Measurements from ENCODE around the gene ZNRF2. TPM values are rescaled to one million over a fixed set of nuclear protein-coding genes. Genes with fewer than 3 reads are reported as not detected.
A peak's percentile ranks its signal among the peaks of the same experiment; 100 is the strongest.

The ZNRF2 gene
- total and polyA plus RNA-seq, 4 donors, result 6.4 to 28.1 (median 10.3) TPM

DNA sequence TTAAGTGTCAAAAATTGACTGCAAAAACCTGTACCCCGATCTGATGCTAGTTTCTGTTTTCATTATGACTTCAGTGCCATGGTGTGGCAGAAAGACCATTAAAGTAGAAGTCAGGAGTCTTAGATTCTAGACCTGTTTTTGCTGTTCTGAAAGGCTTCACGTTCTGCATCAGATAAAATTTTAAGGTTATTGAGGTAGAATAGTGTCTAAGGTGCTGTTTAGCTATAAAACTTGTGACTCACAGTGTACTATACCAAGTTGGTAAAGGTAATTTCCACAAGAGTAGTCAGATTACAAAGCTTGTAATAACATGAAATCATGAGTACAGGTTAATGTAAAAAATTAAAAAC lies 38.6 kb downstream of the ZNRF2 start:
- Histone ChIP-seq H3K4me3 (ENCODE audit: low read depth, low read length) (no peak overlapping the region), H3K27ac (ENCODE audit: low read depth, low read length) (no peak overlapping the region), H3K36me3 (ENCODE audit: control insufficient read depth, insufficient read depth, low read length) (no peaks in the 10 kb centered on the region), H3K27me3 (ENCODE audit: control insufficient read depth, insufficient read depth, low read length) (no peaks in the 10 kb centered on the region), H3K9me3 (ENCODE audit: control insufficient read depth, insufficient read depth, low read length) (no peaks in the 10 kb centered on the region), H3K4me1 (ENCODE audit: control insufficient read depth, insufficient read depth, low read length) (no peaks in the 10 kb centered on the region)
- 100% methylated on average over 1 of the region's 2 CpGs for WGBS (ENCODE audit: insufficient coverage)
- DNase-seq (ENCODE audit: low read depth in 4 of 6, low spot score in 6 of 6), result no peak

DNA sequence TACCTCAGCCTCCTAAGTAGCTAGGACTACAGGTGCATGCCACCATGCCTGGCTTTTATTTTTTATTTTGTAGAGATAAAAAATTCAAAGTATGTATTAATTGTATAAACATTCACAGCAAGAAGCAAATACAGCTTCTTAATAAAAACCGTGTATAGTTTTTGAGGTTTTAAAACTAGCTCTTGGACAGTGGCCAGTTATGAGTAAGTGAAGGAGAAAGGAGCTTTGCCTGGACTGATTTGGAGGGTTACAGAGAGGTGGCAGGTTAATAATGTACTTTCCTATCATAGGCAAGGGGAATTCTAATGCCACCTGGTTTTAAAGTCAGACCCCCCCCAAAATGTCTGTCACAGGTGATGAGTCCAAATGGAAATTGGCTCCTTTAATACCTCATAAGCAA lies 43.4 kb downstream of the ZNRF2 start:
- H3K9me3 ChIP-seq (ENCODE audit: control insufficient read depth, insufficient read depth, low read length), result no peaks in the 10 kb centered on the region
- DNase-seq (ENCODE audit: low read depth in 4 of 6, low spot score in 6 of 6), result no peak
- no peaks in the 10 kb centered on the region for H3K36me3 ChIP-seq (ENCODE audit: control insufficient read depth, insufficient read depth, low read length)
- H3K27me3 ChIP-seq (ENCODE audit: control insufficient read depth, insufficient read depth, low read length), result no peaks in the 10 kb centered on the region
- H3K4me1 ChIP-seq (ENCODE audit: control insufficient read depth, insufficient read depth, low read length), result no peaks in the 10 kb centered on the region
- no peak overlapping the region for H3K4me3 ChIP-seq (ENCODE audit: low read depth, low read length)
- WGBS (ENCODE audit: insufficient coverage), result no CpG with 5 or more reads among the region's 1 CpG
- no peak overlapping the region for H3K27ac ChIP-seq (ENCODE audit: low read depth, low read length)

GRCh38 chr7:30328381-30328780 lies 44.0 kb downstream of the ZNRF2 start:
- H3K27me3 ChIP-seq (ENCODE audit: control insufficient read depth, insufficient read depth, low read length), result no peaks in the 10 kb centered on the region

DNA sequence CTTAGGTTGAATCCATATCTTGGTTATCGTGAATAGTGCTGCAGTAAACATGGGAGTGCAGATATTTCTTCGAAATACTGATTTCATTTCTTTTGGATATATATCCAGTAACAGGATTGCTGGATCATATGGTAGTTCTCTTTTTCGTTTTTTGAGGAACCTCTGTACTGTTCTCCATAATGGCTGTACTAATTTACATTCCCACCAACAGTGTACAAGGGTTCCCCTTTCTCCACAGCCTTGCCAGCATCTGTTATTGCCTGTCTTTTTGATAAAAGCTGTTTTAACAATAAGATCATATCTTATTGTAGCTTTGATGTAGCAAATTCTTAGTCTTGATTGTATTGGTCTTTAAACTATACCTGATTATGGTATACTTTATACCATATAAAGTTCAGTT lies 45.3 kb downstream of the ZNRF2 start:
- no peak overlapping the region for H3K27ac ChIP-seq (ENCODE audit: low read depth, low read length)

More at GRCh38 chr7:30328381-30328780, 44.0 kb downstream of the ZNRF2 start:
- Histone ChIP-seq H3K4me1 (ENCODE audit: control insufficient read depth, insufficient read depth, low read length) (no peaks in the 10 kb centered on the region), H3K27ac (ENCODE audit: low read depth, low read length) (no peak overlapping the region), H3K4me3 (ENCODE audit: low read depth, low read length) (no peak overlapping the region), H3K36me3 (ENCODE audit: control insufficient read depth, insufficient read depth, low read length) (no peaks in the 10 kb centered on the region), H3K9me3 (ENCODE audit: control insufficient read depth, insufficient read depth, low read length) (no peaks in the 10 kb centered on the region)
- no peak for DNase-seq (ENCODE audit: low read depth in 4 of 6, low spot score in 6 of 6)

DNA sequence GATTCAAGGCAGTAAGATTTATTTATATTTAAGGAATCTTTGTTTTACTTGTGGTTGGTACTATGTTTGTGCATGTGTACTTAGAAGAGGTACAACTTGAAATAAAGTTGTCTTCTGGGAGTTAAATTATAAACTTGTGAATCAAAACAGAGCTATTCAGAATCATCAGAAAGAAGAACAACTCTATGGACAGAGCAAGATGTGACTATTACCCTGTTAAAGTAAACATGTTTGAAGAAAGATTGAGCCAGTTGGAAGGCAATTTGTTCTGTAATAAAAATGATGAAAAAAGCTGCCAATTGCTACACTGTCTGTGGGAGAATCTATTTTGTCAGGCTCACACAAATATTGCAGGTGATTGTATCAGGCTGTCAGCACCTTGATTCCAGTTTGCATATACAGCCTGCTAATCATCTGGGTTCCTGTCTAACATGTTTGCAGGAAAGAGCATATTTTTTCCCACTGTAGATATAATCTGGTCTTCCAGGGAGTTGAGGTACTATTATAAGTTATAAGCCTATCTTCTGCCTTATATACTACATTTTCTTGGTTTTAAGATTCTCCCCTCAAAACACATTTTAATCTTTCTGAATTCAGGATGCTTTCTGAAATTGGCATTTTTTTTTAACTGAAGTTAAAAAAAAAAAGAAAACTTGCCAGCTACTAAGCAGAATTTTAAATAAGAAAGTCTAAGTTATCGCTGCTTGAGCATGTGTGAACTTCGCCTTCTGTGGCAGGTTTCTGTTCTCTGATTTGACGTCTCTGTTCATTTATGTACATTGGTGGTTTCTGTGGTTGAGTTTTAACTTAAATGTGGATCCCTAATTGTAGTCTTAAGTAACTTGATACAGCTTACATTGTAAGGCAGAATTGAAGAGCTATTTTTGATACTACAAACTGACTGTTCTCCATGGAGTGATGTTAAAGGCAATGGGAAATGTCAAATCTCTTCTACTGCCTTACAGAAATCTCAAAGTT lies 46.0 kb downstream of the ZNRF2 start:
- no CpG with 5 or more reads among the region's 3 CpGs for WGBS (ENCODE audit: insufficient coverage)
- no peaks in the 10 kb centered on the region for H3K9me3 ChIP-seq (ENCODE audit: control insufficient read depth, insufficient read depth, low read length)
- H3K27me3 ChIP-seq (ENCODE audit: control insufficient read depth, insufficient read depth, low read length), result no peaks in the 10 kb centered on the region
- no peaks in the 10 kb centered on the region for H3K4me1 ChIP-seq (ENCODE audit: control insufficient read depth, insufficient read depth, low read length)
- H3K27ac ChIP-seq (ENCODE audit: low read depth, low read length), result no peak overlapping the region
- no peak overlapping the region for H3K4me3 ChIP-seq (ENCODE audit: low read depth, low read length)
- H3K36me3 ChIP-seq (ENCODE audit: control insufficient read depth, insufficient read depth, low read length), result no peaks in the 10 kb centered on the region
- DNase-seq (ENCODE audit: low read depth in 4 of 6, low spot score in 6 of 6), result peak in 1 of 6 donors; percentile 70

More for the DNA sequence above, 45.3 kb downstream of the ZNRF2 start:
- no peaks in the 10 kb centered on the region for H3K36me3 ChIP-seq (ENCODE audit: control insufficient read depth, insufficient read depth, low read length)
- no peak for DNase-seq (ENCODE audit: low read depth in 4 of 6, low spot score in 6 of 6)
- no peaks in the 10 kb centered on the region for H3K27me3 ChIP-seq (ENCODE audit: control insufficient read depth, insufficient read depth, low read length)
- no peak overlapping the region for H3K4me3 ChIP-seq (ENCODE audit: low read depth, low read length)
- no peaks in the 10 kb centered on the region for H3K4me1 ChIP-seq (ENCODE audit: control insufficient read depth, insufficient read depth, low read length)
- H3K9me3 ChIP-seq (ENCODE audit: control insufficient read depth, insufficient read depth, low read length), result no peaks in the 10 kb centered on the region
- no CpG with 5 or more reads among the region's 3 CpGs for WGBS (ENCODE audit: insufficient coverage)

- WGBS (ENCODE audit: insufficient coverage), result no CpG with 5 or more reads among the region's 2 CpGs
- DNase-seq (ENCODE audit: low read depth in 4 of 6, low spot score in 6 of 6), result peak in 1 of 6 donors; percentile 75
- no peak overlapping the region for H3K27ac ChIP-seq (ENCODE audit: low read depth, low read length)
- no peaks in the 10 kb centered on the region for H3K9me3 ChIP-seq (ENCODE audit: control insufficient read depth, insufficient read depth, low read length)
- H3K4me3 ChIP-seq (ENCODE audit: low read depth, low read length), result no peak overlapping the region
- no peaks in the 10 kb centered on the region for H3K36me3 ChIP-seq (ENCODE audit: control insufficient read depth, insufficient read depth, low read length)
- no peaks in the 10 kb centered on the region for H3K4me1 ChIP-seq (ENCODE audit: control insufficient read depth, insufficient read depth, low read length)
- H3K27me3 ChIP-seq (ENCODE audit: control insufficient read depth, insufficient read depth, low read length), result no peaks in the 10 kb centered on the region
Measured at GRCh38 chr7:30331338-30331737, 46.9 kb downstream of the ZNRF2 start.

GRCh38 chr7:30332549-30332948 lies 48.2 kb downstream of the ZNRF2 start:
- Histone ChIP-seq H3K36me3 (ENCODE audit: control insufficient read depth, insufficient read depth, low read length) (no peaks in the 10 kb centered on the region), H3K4me3 (ENCODE audit: low read depth, low read length) (no peak overlapping the region), H3K9me3 (ENCODE audit: control insufficient read depth, insufficient read depth, low read length) (no peaks in the 10 kb centered on the region), H3K27ac (ENCODE audit: low read depth, low read length) (no peak overlapping the region), H3K4me1 (ENCODE audit: control insufficient read depth, insufficient read depth, low read length) (no peaks in the 10 kb centered on the region), H3K27me3 (ENCODE audit: control insufficient read depth, insufficient read depth, low read length) (no peaks in the 10 kb centered on the region)
- WGBS (ENCODE audit: insufficient coverage), result 100% methylated on average over 1 of the region's 2 CpGs
- DNase-seq (ENCODE audit: low read depth in 4 of 6, low spot score in 6 of 6), result no peak

- no peaks in the 10 kb centered on the region for H3K36me3 ChIP-seq (ENCODE audit: control insufficient read depth, insufficient read depth, low read length)
- WGBS (ENCODE audit: insufficient coverage), result 79% methylated on average over 1 of the region's 4 CpGs
- no peaks in the 10 kb centered on the region for H3K4me1 ChIP-seq (ENCODE audit: control insufficient read depth, insufficient read depth, low read length)
- no peak for DNase-seq (ENCODE audit: low read depth in 4 of 6, low spot score in 6 of 6)
- no peaks in the 10 kb centered on the region for H3K27me3 ChIP-seq (ENCODE audit: control insufficient read depth, insufficient read depth, low read length)
- no peak overlapping the region for H3K27ac ChIP-seq (ENCODE audit: low read depth, low read length)
- H3K4me3 ChIP-seq (ENCODE audit: low read depth, low read length), result no peak overlapping the region
- peaks cover 2% of the 10 kb centered on the region for H3K9me3 ChIP-seq (ENCODE audit: control insufficient read depth, insufficient read depth, low read length)
Measured at GRCh38 chr7:30335763-30336487, 51.5 kb downstream of the ZNRF2 start.

DNA sequence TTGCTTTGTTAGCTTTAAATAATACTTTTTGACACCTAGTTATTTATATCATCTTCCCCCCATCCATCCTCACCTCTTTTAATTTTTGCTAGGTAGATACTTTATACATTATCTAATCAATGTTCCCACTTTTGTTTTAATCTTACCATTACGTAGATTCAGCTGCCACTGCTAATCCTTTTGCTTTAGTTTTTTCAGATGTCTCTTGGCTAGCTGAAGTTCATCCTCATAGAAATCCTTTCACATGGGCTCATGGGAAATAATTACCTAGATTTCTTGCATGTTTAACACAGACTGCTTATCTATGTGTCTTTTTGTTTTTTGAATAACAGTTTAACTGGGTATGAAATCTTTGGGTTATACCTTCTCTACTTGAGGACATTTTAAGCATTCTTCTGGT lies 60.1 kb downstream of the ZNRF2 start:
- H3K4me3 ChIP-seq (ENCODE audit: low read depth, low read length), result no peak overlapping the region
- H3K9me3 ChIP-seq (ENCODE audit: control insufficient read depth, insufficient read depth, low read length), result peaks cover 2% of the 10 kb centered on the region
- H3K36me3 ChIP-seq (ENCODE audit: control insufficient read depth, insufficient read depth, low read length), result no peaks in the 10 kb centered on the region
- H3K4me1 ChIP-seq (ENCODE audit: control insufficient read depth, insufficient read depth, low read length), result no peaks in the 10 kb centered on the region
- H3K27ac ChIP-seq (ENCODE audit: low read depth, low read length), result no peak overlapping the region
- H3K27me3 ChIP-seq (ENCODE audit: control insufficient read depth, insufficient read depth, low read length), result no peaks in the 10 kb centered on the region
- no CpG with 5 or more reads among the region's 1 CpG for WGBS (ENCODE audit: insufficient coverage)
- no peak for DNase-seq (ENCODE audit: low read depth in 4 of 6, low spot score in 6 of 6)

All from spinal cord (tissue), 10 donors.